Liver (tissue), 9 donors: ENCODE results near the gene SEPTIN3. TPM values are rescaled to one million over a fixed set of nuclear protein-coding genes. Genes with fewer than 3 reads are reported as not detected.
A peak's percentile ranks its signal among the peaks of the same experiment; 100 is the strongest.

ENCODE experiments used
- DNase-seq: peaks from one replicate; pipeline ENCODE4 v3.0.0-alpha.2; 2017; ENCODE audit warnings: low spot score
- H3K27ac ChIP-seq, 2 donors: one replicate each; pipeline ENCODE4 v1.7.0; 2013; ENCODE audit warnings: inconsistent platforms in 2 of 2, low read length in 2 of 2, control low read depth in 1 of 2, low read depth in 1 of 2, mild to moderate bottlenecking in 1 of 2
- H3K27me3 ChIP-seq, 4 donors: one replicate each; pipeline versions ENCODE4 v1.6.1 to v1.7.0; 2013; ENCODE audit warnings: low read length in 3 of 4, inconsistent platforms in 1 of 4, mild to moderate bottlenecking in 1 of 4, moderate library complexity in 1 of 4; ENCODE audit not compliant: control insufficient read depth in 4 of 4, insufficient read depth in 4 of 4
- H3K36me3 ChIP-seq, 4 donors: one replicate each; pipeline versions ENCODE4 v1.6.1 to v1.7.0; 2013; ENCODE audit warnings: low read length in 3 of 4, mild to moderate bottlenecking in 3 of 4, low read depth in 1 of 4, moderate library complexity in 1 of 4; ENCODE audit not compliant: control insufficient read depth in 4 of 4, insufficient read depth in 3 of 4
- H3K4me1 ChIP-seq, 4 donors: one replicate each; pipeline versions ENCODE4 v1.6.1 to v1.7.0; 2013; ENCODE audit warnings: low read length in 3 of 4, mild to moderate bottlenecking in 3 of 4, moderate library complexity in 1 of 4; ENCODE audit not compliant: control insufficient read depth in 4 of 4, insufficient read depth in 4 of 4
- H3K4me3 ChIP-seq, 3 donors: one replicate each; pipeline versions ENCODE4 v1.6.1 to v1.7.0; 2013; ENCODE audit warnings: low read length in 3 of 3, control low read depth in 1 of 3, low read depth in 1 of 3, mild to moderate bottlenecking in 1 of 3
- H3K9ac ChIP-seq, 2 donors: one replicate each; pipeline ENCODE4 v1.7.0; 2013; ENCODE audit warnings: low read length in 2 of 2, mild to moderate bottlenecking in 2 of 2, moderate library complexity in 2 of 2, control low read depth in 1 of 2, low read depth in 1 of 2
- H3K9me3 ChIP-seq, 4 donors: one replicate each; pipeline versions ENCODE4 v1.6.1 to v1.7.0; 2013; ENCODE audit warnings: low read length in 3 of 4; ENCODE audit not compliant: control insufficient read depth in 4 of 4
- EGR1 ChIP-seq, 2 donors: IDR thresholded peaks; 2 replicates each; pipeline ENCODE4 v1.6.1; 2016 to 2018; ENCODE audit warnings: antibody characterized with exemption in 2 of 2, low read depth in 2 of 2
- FOXA1 ChIP-seq: IDR thresholded peaks from 2 replicates; pipeline ENCODE4 v1.6.1; 2016; ENCODE audit warnings: antibody characterized with exemption
- FOXA2 ChIP-seq: IDR thresholded peaks from 2 replicates; pipeline ENCODE4 v1.6.1; 2016; ENCODE audit warnings: antibody characterized with exemption
- GABPA ChIP-seq, 2 donors: IDR thresholded peaks in 1 of 2; conservative IDR thresholded peaks in 1 of 2; 2 replicates each; pipeline ENCODE4 v1.6.1; 2016; ENCODE audit warnings: antibody characterized with exemption in 2 of 2, mild to moderate bottlenecking in 1 of 2, moderate library complexity in 1 of 2
- HNF4A ChIP-seq, 2 donors: conservative IDR thresholded peaks; 2 replicates each; pipeline ENCODE4 v1.6.1; 2016; ENCODE audit warnings: antibody characterized with exemption in 2 of 2, mild to moderate bottlenecking in 2 of 2
- HNF4G ChIP-seq: IDR thresholded peaks from 2 replicates; pipeline ENCODE4 v1.6.1; 2016; ENCODE audit warnings: antibody characterized with exemption
- JUND ChIP-seq, 2 donors: IDR thresholded peaks; 2 replicates each; pipeline ENCODE4 v1.6.1; 2016; ENCODE audit warnings: antibody characterized with exemption in 2 of 2
- NR2F2 ChIP-seq: IDR thresholded peaks from 2 replicates; pipeline ENCODE4 v1.6.1; 2016; ENCODE audit warnings: antibody characterized with exemption
- RAD21 ChIP-seq, 2 donors: IDR thresholded peaks; 2 replicates each; pipeline ENCODE4 v1.6.1; 2016; ENCODE audit warnings: antibody characterized with exemption in 2 of 2, mild to moderate bottlenecking in 2 of 2
- RXRA ChIP-seq, 2 donors: IDR thresholded peaks; 2 replicates each; pipeline ENCODE4 v1.6.1; 2017 to 2018; ENCODE audit warnings: antibody characterized with exemption in 2 of 2, mild to moderate bottlenecking in 1 of 2
- SP1 ChIP-seq: IDR thresholded peaks from 2 replicates; pipeline ENCODE4 v1.6.1; 2018; ENCODE audit warnings: antibody characterized with exemption, mild to moderate bottlenecking
- TAF1 ChIP-seq: conservative IDR thresholded peaks from 2 replicates; pipeline ENCODE4 v1.6.1; 2016; ENCODE audit warnings: antibody characterized with exemption, mild to moderate bottlenecking
- YY1 ChIP-seq: IDR thresholded peaks from 2 replicates; pipeline ENCODE4 v1.6.1; 2016; ENCODE audit warnings: antibody characterized with exemption, mild to moderate bottlenecking
- whole genome bisulfite sequencing: extraction: QIAGEN DNeasy Blood & Tissue Kit; methylation state at CpG from one replicate; pipeline ENCODE4 v1.1.7; 2013; 5-methylcytosine and 5-hydroxymethylcytosine counted together
- polyA plus RNA-seq, 2 donors: library from polyadenylated mRNA; stranded (reverse) in 1 of 2; unstranded in 1 of 2; fragments of 200-250 nt in 1 of 2; fragments of >200 nt in 1 of 2; fragmentation: Nextera tagmentation in 1 of 2; extraction: Ambion mirVana in 1 of 2; gene quantifications; one replicate each; pipeline versions ENCODE4 v1.2.1 to v1.2.3, GENCODE V29; 2013 to 2015
- total RNA-seq, 2 donors: library from RNA; depleted of rRNA; stranded (reverse); fragments of >200 nt; gene quantifications; one replicate each; pipeline ENCODE4 v1.2.3, GENCODE V29; 2014
- TF ChIP-seq, protein P1 (sequence below): IDR thresholded peaks from 2 replicates; pipeline ENCODE4 v1.6.1; 2016; ENCODE audit warnings: antibody characterized with exemption
- TF ChIP-seq, protein P2 (sequence below): IDR thresholded peaks from 2 replicates; pipeline ENCODE4 v1.6.1; 2016; ENCODE audit warnings: antibody characterized with exemption
- TF ChIP-seq, protein P3 (sequence below): fragments of 150-350 bp; IDR thresholded peaks from 2 replicates; pipeline ENCODE4 v1.5.1; 2017; ENCODE audit warnings: improper control_type of control experiment, low read depth, low read length; ENCODE audit not compliant: missing input control
- TF ChIP-seq, protein P4 (sequence below): IDR thresholded peaks from 2 replicates; pipeline ENCODE4 v1.6.1; 2016; ENCODE audit warnings: antibody characterized with exemption, mild to moderate bottlenecking
- TF ChIP-seq, protein P5 (sequence below): IDR thresholded peaks from 2 replicates; pipeline ENCODE4 v1.6.1; 2016; ENCODE audit warnings: antibody characterized with exemption
- donor health status: healthy.
- donor health status: healthy.
- donor health status: healthy.
- donor health status: healthy.
- donor health status: healthy.

Gene SEPTIN3
- total and polyA plus RNA-seq, 4 donors, result under 0.01 to 0.07 (median 0.04) TPM; not detected in 1

DNA sequence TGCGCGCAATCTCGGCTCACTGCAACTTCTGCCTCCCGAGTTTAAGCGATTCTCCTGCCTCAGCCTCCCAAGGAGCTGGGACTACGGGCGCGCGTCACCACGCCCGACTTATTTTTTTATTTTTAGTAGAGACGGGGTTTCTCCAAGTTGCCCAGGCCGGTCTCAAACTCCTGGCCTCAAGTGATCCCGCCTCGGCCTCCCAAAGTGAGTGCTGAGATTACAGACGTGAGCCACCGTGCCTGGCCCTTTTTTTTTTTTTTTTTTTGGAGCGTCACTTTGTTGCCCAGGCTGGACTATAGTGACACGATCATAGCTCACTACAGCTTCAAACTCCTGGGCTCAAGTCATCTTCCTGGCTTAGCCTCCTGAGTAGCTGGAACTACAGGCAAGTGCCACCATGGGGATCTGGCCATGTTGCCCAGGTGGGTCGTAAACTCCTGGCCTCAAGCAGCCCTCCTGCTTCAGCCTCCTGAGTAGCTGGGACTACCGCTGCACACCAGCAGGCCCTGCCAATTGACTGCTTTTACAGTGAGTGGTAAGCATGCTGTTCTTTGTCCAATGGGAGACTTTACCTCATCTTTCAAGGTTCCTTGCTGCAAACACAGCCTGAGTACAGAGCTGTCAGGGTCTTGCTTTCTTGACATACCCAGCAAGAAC lies 21.7 kb upstream of the SEPTIN3 start:
- no peak overlapping the region for H3K27ac ChIP-seq
- peaks cover 3 to 16% (median 11%) of the 10 kb centered on the region in 4 donors for H3K4me1 ChIP-seq
- 78% methylated on average over 21 of the region's 21 CpGs for WGBS
- H3K9ac ChIP-seq, result no peak overlapping the region
- TF ChIP-seq NR2F2 (no peak), FOXA1 (no peak), HNF4A (conservative IDR thresholded peaks at IDR 0.05) (no peak), SP1 (no peak), HNF4G (no peak), GABPA (IDR thresholded peaks at IDR 0.05 in 1 of 2, conservative IDR thresholded peaks at IDR 0.05 in 1 of 2) (no peak), FOXA2 (no peak), JUND (IDR thresholded peaks at IDR 0.05) (no peak), TAF1 (no peak), RAD21 (IDR thresholded peaks at IDR 0.05) (no peak), RXRA (IDR thresholded peaks at IDR 0.05) (no peak), YY1 (no peak), EGR1 (IDR thresholded peaks at IDR 0.05; ENCODE audit: low read depth in 2 of 2) (no peak)
- TF ChIP-seq, protein P1, sequence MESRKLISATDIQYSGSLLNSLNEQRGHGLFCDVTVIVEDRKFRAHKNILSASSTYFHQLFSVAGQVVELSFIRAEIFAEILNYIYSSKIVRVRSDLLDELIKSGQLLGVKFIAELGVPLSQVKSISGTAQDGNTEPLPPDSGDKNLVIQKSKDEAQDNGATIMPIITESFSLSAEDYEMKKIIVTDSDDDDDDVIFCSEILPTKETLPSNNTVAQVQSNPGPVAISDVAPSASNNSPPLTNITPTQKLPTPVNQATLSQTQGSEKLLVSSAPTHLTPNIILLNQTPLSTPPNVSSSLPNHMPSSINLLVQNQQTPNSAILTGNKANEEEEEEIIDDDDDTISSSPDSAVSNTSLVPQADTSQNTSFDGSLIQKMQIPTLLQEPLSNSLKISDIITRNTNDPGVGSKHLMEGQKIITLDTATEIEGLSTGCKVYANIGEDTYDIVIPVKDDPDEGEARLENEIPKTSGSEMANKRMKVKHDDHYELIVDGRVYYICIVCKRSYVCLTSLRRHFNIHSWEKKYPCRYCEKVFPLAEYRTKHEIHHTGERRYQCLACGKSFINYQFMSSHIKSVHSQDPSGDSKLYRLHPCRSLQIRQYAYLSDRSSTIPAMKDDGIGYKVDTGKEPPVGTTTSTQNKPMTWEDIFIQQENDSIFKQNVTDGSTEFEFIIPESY, result no peak
- TF ChIP-seq, protein P2, sequence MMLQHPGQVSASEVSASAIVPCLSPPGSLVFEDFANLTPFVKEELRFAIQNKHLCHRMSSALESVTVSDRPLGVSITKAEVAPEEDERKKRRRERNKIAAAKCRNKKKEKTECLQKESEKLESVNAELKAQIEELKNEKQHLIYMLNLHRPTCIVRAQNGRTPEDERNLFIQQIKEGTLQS, result no peak
- TF ChIP-seq, protein P3, sequence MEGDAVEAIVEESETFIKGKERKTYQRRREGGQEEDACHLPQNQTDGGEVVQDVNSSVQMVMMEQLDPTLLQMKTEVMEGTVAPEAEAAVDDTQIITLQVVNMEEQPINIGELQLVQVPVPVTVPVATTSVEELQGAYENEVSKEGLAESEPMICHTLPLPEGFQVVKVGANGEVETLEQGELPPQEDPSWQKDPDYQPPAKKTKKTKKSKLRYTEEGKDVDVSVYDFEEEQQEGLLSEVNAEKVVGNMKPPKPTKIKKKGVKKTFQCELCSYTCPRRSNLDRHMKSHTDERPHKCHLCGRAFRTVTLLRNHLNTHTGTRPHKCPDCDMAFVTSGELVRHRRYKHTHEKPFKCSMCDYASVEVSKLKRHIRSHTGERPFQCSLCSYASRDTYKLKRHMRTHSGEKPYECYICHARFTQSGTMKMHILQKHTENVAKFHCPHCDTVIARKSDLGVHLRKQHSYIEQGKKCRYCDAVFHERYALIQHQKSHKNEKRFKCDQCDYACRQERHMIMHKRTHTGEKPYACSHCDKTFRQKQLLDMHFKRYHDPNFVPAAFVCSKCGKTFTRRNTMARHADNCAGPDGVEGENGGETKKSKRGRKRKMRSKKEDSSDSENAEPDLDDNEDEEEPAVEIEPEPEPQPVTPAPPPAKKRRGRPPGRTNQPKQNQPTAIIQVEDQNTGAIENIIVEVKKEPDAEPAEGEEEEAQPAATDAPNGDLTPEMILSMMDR, result no peak
- TF ChIP-seq, protein P4, sequence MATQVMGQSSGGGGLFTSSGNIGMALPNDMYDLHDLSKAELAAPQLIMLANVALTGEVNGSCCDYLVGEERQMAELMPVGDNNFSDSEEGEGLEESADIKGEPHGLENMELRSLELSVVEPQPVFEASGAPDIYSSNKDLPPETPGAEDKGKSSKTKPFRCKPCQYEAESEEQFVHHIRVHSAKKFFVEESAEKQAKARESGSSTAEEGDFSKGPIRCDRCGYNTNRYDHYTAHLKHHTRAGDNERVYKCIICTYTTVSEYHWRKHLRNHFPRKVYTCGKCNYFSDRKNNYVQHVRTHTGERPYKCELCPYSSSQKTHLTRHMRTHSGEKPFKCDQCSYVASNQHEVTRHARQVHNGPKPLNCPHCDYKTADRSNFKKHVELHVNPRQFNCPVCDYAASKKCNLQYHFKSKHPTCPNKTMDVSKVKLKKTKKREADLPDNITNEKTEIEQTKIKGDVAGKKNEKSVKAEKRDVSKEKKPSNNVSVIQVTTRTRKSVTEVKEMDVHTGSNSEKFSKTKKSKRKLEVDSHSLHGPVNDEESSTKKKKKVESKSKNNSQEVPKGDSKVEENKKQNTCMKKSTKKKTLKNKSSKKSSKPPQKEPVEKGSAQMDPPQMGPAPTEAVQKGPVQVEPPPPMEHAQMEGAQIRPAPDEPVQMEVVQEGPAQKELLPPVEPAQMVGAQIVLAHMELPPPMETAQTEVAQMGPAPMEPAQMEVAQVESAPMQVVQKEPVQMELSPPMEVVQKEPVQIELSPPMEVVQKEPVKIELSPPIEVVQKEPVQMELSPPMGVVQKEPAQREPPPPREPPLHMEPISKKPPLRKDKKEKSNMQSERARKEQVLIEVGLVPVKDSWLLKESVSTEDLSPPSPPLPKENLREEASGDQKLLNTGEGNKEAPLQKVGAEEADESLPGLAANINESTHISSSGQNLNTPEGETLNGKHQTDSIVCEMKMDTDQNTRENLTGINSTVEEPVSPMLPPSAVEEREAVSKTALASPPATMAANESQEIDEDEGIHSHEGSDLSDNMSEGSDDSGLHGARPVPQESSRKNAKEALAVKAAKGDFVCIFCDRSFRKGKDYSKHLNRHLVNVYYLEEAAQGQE, result no peak
- TF ChIP-seq, protein P5, sequence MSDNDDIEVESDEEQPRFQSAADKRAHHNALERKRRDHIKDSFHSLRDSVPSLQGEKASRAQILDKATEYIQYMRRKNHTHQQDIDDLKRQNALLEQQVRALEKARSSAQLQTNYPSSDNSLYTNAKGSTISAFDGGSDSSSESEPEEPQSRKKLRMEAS, result no peak
- H3K9me3 ChIP-seq, result no peaks in the 10 kb centered on the region
- no peaks in the 10 kb centered on the region for H3K27me3 ChIP-seq
- no peak for DNase-seq
- H3K4me3 ChIP-seq, result peak overlapping the region in 1 of 3 donors; percentile 76
- H3K36me3 ChIP-seq, result no peaks in the 10 kb centered on the region
